ENCODE data around the gene UTP3. TPM values are rescaled to one million over a fixed set of nuclear protein-coding genes. Genes with fewer than 3 reads are reported as not detected.
"Not testable (repeated sequence)": the region's sequence is repeated elsewhere in the genome, so short reads cannot be mapped to it uniquely, and the experiment has no call there.

Gene UTP3
- total RNA-seq, 1 donor from 2014 or later = 23.5 TPM

- Mint-ChIP-seq H3K27ac (ENCODE audit: unreplicated experiment) (no peak overlapping the region), H3K4me1 (ENCODE audit: low read depth, unreplicated experiment) (peaks cover 20% of the 10 kb centered on the region), H3K27me3 (ENCODE audit: unreplicated experiment) (peaks cover 2% of the 10 kb centered on the region), H3K4me3 (ENCODE audit: unreplicated experiment) (peak overlapping the region; percentile 98), H3K9me3 (ENCODE audit: unreplicated experiment) (peaks cover 5% of the 10 kb centered on the region), H3K36me3 (ENCODE audit: unreplicated experiment) (no peaks in the 10 kb centered on the region)
- DNase-seq = no peak
- TF ChIP-seq, protein P1, sequence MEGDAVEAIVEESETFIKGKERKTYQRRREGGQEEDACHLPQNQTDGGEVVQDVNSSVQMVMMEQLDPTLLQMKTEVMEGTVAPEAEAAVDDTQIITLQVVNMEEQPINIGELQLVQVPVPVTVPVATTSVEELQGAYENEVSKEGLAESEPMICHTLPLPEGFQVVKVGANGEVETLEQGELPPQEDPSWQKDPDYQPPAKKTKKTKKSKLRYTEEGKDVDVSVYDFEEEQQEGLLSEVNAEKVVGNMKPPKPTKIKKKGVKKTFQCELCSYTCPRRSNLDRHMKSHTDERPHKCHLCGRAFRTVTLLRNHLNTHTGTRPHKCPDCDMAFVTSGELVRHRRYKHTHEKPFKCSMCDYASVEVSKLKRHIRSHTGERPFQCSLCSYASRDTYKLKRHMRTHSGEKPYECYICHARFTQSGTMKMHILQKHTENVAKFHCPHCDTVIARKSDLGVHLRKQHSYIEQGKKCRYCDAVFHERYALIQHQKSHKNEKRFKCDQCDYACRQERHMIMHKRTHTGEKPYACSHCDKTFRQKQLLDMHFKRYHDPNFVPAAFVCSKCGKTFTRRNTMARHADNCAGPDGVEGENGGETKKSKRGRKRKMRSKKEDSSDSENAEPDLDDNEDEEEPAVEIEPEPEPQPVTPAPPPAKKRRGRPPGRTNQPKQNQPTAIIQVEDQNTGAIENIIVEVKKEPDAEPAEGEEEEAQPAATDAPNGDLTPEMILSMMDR (IDR thresholded peaks at IDR 0.05; ENCODE audit: partially characterized antibody, unreplicated experiment) = no peak
Observed at GRCh38 chr4:70725633-70726032, 37.3 kb downstream of the UTP3 start.

DNA sequence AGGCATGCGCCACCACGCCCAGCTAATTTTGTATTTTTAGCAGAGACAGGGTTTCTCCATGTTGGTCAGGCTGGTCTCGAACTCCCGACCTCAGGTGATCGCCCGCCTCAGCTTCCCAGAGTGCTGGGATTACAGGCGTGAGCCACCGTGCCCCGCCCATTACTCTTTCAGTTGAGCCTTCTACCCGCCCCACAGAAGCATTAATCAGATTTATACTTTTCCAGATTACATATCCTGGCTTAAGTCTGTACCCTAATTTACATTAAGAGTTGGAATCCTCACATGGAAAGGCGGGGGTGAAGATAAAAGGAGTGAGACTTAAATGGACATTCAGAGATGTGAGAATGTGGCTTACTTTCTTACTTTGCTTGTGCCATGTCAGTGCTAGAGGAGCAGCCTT is 38.2 kb downstream of the UTP3 start:
- H3K36me3 Mint-ChIP-seq (ENCODE audit: unreplicated experiment); H3K27me3 Mint-ChIP-seq (ENCODE audit: unreplicated experiment); H3K9me3 Mint-ChIP-seq (ENCODE audit: unreplicated experiment); DNase-seq; H3K27ac Mint-ChIP-seq (ENCODE audit: unreplicated experiment): not testable (repeated sequence)
- H3K4me3 Mint-ChIP-seq (ENCODE audit: unreplicated experiment) = peak overlapping the region; percentile 39
- H3K4me1 Mint-ChIP-seq (ENCODE audit: low read depth, unreplicated experiment) = peaks cover 18% of the 10 kb centered on the region

DNA sequence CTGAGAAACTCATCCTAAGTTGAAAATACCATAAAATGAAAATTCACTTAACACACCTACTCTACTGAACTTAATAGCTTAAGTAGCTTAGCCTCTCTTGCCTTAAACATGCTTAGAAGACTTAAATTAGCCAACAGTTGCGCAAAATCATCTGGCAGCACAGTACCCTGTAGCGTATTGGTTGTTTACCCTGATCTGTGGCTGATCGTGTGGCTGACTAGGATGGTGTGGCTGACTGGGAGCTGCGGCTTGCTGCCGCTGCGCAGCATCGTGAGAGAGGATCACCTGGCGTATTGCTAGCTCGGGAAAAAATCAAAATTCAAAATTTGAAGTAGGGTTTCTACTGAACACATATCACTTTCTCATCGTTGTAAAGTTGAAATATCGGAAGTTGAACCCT is 39.8 kb downstream of the UTP3 start:
- Mint-ChIP-seq H3K9me3 (ENCODE audit: unreplicated experiment) (no peaks in the 10 kb centered on the region), H3K27me3 (ENCODE audit: unreplicated experiment) (peaks cover 2% of the 10 kb centered on the region), H3K27ac (ENCODE audit: unreplicated experiment) (no peak overlapping the region), H3K4me3 (ENCODE audit: unreplicated experiment) (peak overlapping the region; percentile 35), H3K36me3 (ENCODE audit: unreplicated experiment) (no peaks in the 10 kb centered on the region), H3K4me1 (ENCODE audit: low read depth, unreplicated experiment) (peaks cover 16% of the 10 kb centered on the region)
- TF ChIP-seq, protein P1 (IDR thresholded peaks at IDR 0.05; ENCODE audit: partially characterized antibody, unreplicated experiment) = no peak
- DNase-seq = no peak

DNA sequence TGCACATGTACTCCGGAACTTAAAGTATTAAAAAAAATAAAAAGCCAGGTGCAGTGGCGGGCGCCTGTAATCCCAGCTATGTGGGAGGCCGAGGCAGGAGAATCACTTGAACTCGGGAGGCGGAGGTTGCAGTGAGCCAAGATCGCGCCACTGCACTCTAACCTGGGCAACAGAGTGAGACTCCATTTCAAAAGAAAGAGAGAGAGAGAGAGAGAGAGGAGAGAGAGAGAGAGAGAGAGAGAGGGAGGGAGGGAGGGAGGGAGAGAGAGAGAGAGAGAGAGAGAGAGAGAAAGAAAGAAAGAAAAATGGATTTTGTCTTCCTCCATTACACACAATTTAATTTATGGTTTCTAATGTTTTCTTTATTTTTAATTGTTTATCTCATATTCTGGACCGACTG is 44.5 kb downstream of the UTP3 start:
- not testable (repeated sequence) for H3K4me3 Mint-ChIP-seq (ENCODE audit: unreplicated experiment); H3K27ac Mint-ChIP-seq (ENCODE audit: unreplicated experiment); H3K4me1 Mint-ChIP-seq (ENCODE audit: low read depth, unreplicated experiment); H3K9me3 Mint-ChIP-seq (ENCODE audit: unreplicated experiment); H3K36me3 Mint-ChIP-seq (ENCODE audit: unreplicated experiment); H3K27me3 Mint-ChIP-seq (ENCODE audit: unreplicated experiment); DNase-seq

GRCh38 chr4:70734168-70734954 is 46.0 kb downstream of the UTP3 start:
- Mint-ChIP-seq H3K9me3 (ENCODE audit: unreplicated experiment) (no peaks in the 10 kb centered on the region), H3K27me3 (ENCODE audit: unreplicated experiment) (peaks cover 2% of the 10 kb centered on the region), H3K4me1 (ENCODE audit: low read depth, unreplicated experiment) (peaks cover 5% of the 10 kb centered on the region), H3K4me3 (ENCODE audit: unreplicated experiment) (no peak overlapping the region), H3K36me3 (ENCODE audit: unreplicated experiment) (no peaks in the 10 kb centered on the region), H3K27ac (ENCODE audit: unreplicated experiment) (no peak overlapping the region)
- DNase-seq = no peak
- TF ChIP-seq, protein P1 (IDR thresholded peaks at IDR 0.05; ENCODE audit: partially characterized antibody, unreplicated experiment) = no peak

DNA sequence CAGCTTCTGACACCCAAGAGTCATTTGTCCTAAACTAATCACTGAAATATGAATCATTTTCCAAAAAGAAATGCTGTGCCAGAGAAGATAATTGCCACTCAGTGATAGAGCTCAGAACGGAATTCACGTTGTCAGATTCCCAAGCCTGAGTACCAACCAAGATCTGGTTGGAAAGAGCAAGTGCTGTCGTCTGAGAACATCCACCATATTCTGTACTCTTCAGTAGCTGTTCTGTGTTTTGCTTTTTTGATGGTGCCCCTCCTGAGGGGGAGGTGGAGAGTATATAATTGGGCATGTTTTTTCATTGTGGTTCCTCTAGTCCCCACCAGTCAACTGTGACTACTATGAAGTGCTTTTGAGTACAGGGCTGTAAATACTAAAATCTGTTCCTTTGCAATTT is 46.6 kb downstream of the UTP3 start:
- no peaks in the 10 kb centered on the region for H3K36me3 Mint-ChIP-seq (ENCODE audit: unreplicated experiment)
- no peak overlapping the region for H3K4me3 Mint-ChIP-seq (ENCODE audit: unreplicated experiment)
- peaks cover 2% of the 10 kb centered on the region for H3K27me3 Mint-ChIP-seq (ENCODE audit: unreplicated experiment)
- TF ChIP-seq, protein P1 (IDR thresholded peaks at IDR 0.05; ENCODE audit: partially characterized antibody, unreplicated experiment) = no peak
- DNase-seq = no peak
- peaks cover 5% of the 10 kb centered on the region for H3K4me1 Mint-ChIP-seq (ENCODE audit: low read depth, unreplicated experiment)
- H3K9me3 Mint-ChIP-seq (ENCODE audit: unreplicated experiment) = no peaks in the 10 kb centered on the region
- H3K27ac Mint-ChIP-seq (ENCODE audit: unreplicated experiment) = no peak overlapping the region
